GM23338 (cell line): ENCODE measurements around the gene TAOK1.

Experiments
- CREB1 ChIP-seq: fragments of 250-450 bp; sonication (Bioruptor Pico); IDR thresholded peaks from 2 replicates; pipeline ENCODE4 v1.5.0; 2020; ENCODE audit warnings: low read depth, mild to moderate bottlenecking, moderate library complexity
- EZH2 ChIP-seq: fragments of 200-600 bp; sonication (generic); IDR thresholded peaks from one replicate; pipeline ENCODE4 v1.8.0; 2017; ENCODE audit warnings: antibody characterized with exemption, mild to moderate bottlenecking, low read depth; ENCODE audit not compliant: unreplicated experiment
- JUNB ChIP-seq: IDR thresholded peaks from one replicate; pipeline ENCODE4 v1.6.1; 2016; ENCODE audit warnings: antibody characterized with exemption; ENCODE audit not compliant: unreplicated experiment
- TF ChIP-seq, protein P1 (sequence below), 2 experiments: fragments of 200-600 bp in 1 of 2; sonication (generic) in 1 of 2; conservative IDR thresholded peaks; 2 replicates each; pipeline versions ENCODE4 v1.5.1 to v1.6.1; 2016 to 2017; ENCODE audit warnings: antibody characterized with exemption in 2 of 2, low read depth in 2 of 2, mild to moderate bottlenecking in 2 of 2, moderate library complexity in 1 of 2
- TF ChIP-seq, protein P2 (sequence below): IDR thresholded peaks from one replicate; pipeline ENCODE4 v1.6.1; 2018; ENCODE audit warnings: antibody characterized with exemption; ENCODE audit not compliant: unreplicated experiment

DNA sequence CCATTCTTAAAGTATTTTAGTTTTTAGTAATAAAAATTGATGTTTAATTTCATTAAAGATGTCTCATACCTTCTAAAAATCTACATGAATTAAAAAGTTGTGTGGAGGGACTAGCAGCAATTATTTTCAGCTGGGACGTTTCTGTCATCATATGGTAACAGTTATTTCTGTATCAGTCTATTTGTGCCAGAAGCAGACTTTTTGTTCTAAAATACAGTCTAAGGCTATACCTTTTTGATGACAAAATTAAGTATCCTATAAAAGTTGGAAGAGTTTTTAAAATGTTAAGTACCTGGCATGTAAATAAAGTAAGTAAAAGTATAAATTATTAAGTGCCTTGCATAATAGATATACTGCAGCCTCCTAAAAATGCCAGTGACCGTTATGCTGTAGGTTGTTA is 5.9 kb downstream of the TAOK1 start:
- TF ChIP-seq, protein P1, sequence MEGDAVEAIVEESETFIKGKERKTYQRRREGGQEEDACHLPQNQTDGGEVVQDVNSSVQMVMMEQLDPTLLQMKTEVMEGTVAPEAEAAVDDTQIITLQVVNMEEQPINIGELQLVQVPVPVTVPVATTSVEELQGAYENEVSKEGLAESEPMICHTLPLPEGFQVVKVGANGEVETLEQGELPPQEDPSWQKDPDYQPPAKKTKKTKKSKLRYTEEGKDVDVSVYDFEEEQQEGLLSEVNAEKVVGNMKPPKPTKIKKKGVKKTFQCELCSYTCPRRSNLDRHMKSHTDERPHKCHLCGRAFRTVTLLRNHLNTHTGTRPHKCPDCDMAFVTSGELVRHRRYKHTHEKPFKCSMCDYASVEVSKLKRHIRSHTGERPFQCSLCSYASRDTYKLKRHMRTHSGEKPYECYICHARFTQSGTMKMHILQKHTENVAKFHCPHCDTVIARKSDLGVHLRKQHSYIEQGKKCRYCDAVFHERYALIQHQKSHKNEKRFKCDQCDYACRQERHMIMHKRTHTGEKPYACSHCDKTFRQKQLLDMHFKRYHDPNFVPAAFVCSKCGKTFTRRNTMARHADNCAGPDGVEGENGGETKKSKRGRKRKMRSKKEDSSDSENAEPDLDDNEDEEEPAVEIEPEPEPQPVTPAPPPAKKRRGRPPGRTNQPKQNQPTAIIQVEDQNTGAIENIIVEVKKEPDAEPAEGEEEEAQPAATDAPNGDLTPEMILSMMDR (conservative IDR thresholded peaks at IDR 0.05; ENCODE audit: low read depth in 2 of 2), result no peak
- TF ChIP-seq EZH2 (no peak), CREB1 (CRISPR knock-in tag) (no peak), JUNB (no peak)
- TF ChIP-seq, protein P2, sequence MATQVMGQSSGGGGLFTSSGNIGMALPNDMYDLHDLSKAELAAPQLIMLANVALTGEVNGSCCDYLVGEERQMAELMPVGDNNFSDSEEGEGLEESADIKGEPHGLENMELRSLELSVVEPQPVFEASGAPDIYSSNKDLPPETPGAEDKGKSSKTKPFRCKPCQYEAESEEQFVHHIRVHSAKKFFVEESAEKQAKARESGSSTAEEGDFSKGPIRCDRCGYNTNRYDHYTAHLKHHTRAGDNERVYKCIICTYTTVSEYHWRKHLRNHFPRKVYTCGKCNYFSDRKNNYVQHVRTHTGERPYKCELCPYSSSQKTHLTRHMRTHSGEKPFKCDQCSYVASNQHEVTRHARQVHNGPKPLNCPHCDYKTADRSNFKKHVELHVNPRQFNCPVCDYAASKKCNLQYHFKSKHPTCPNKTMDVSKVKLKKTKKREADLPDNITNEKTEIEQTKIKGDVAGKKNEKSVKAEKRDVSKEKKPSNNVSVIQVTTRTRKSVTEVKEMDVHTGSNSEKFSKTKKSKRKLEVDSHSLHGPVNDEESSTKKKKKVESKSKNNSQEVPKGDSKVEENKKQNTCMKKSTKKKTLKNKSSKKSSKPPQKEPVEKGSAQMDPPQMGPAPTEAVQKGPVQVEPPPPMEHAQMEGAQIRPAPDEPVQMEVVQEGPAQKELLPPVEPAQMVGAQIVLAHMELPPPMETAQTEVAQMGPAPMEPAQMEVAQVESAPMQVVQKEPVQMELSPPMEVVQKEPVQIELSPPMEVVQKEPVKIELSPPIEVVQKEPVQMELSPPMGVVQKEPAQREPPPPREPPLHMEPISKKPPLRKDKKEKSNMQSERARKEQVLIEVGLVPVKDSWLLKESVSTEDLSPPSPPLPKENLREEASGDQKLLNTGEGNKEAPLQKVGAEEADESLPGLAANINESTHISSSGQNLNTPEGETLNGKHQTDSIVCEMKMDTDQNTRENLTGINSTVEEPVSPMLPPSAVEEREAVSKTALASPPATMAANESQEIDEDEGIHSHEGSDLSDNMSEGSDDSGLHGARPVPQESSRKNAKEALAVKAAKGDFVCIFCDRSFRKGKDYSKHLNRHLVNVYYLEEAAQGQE, result no peak
